ENCODE data around the gene SGO2.
"Not testable (repeated sequence)": the region's sequence is repeated elsewhere in the genome, so short reads cannot be mapped to it uniquely, and the experiment has no call there.

The SGO2 gene

GRCh38 chr2:200523158-200523557 is 2.8 kb upstream of the SGO2 start:
- DNase-seq: no peak

GRCh38 chr2:200523604-200524003 is 2.4 kb upstream of the SGO2 start:
- no peak for DNase-seq

GRCh38 chr2:200525066-200525465 is 941 bp upstream of the SGO2 start:
- DNase-seq: no peak

- DNase-seq: no peak
Observed at GRCh38 chr2:200525551-200525881, 491 bp upstream of the SGO2 start.

GRCh38 chr2:200528228-200528627 is 2.2 kb downstream of the SGO2 start:
- no peak for DNase-seq

- no peak for DNase-seq
Observed at GRCh38 chr2:200533754-200534153, 7.7 kb downstream of the SGO2 start.

- DNase-seq: no peak
Observed at GRCh38 chr2:200534572-200534971, 8.6 kb downstream of the SGO2 start.

GRCh38 chr2:200538139-200538538 is 12.1 kb downstream of the SGO2 start:
- no peak for DNase-seq

- DNase-seq: no peak
Observed at GRCh38 chr2:200540793-200541192, 14.8 kb downstream of the SGO2 start.

- DNase-seq: not testable (repeated sequence)
Observed at GRCh38 chr2:200566596-200566995, 40.6 kb downstream of the SGO2 start.

GRCh38 chr2:200567932-200568331 is 41.9 kb downstream of the SGO2 start:
- no peak for DNase-seq

GRCh38 chr2:200575957-200576356 is 50.0 kb downstream of the SGO2 start:
- no peak for DNase-seq

GRCh38 chr2:200577027-200577426 is 51.0 kb downstream of the SGO2 start:
- DNase-seq: no peak

- no peak for DNase-seq
Observed at GRCh38 chr2:200578778-200579177, 52.8 kb downstream of the SGO2 start.

- DNase-seq: no peak
Observed at GRCh38 chr2:200584639-200585038, 58.6 kb downstream of the SGO2 start.

- DNase-seq: no peak
Observed at GRCh38 chr2:200585340-200585729, 59.3 kb downstream of the SGO2 start.

GRCh38 chr2:200585730-200586643 is 60.0 kb downstream of the SGO2 start, which contains the start of gene AOX1:
Gene AOX1 (plus strand): TSS chr2:200586014. CDS start chr2:200586109, 95 bp downstream.
- DNase-seq: peak; percentile 18

- no peak for DNase-seq
Observed at GRCh38 chr2:200586644-200586975, 60.6 kb downstream of the SGO2 start.

- no peak for DNase-seq
Observed at GRCh38 chr2:200587007-200587616, 61.1 kb downstream of the SGO2 start.

GRCh38 chr2:200588076-200588678 is 62.2 kb downstream of the SGO2 start:
- DNase-seq: no peak

GRCh38 chr2:200590090-200590489 is 64.1 kb downstream of the SGO2 start:
- no peak for DNase-seq

GRCh38 chr2:200591308-200591707 is 65.3 kb downstream of the SGO2 start:
- DNase-seq: no peak

- DNase-seq: no peak
Observed at GRCh38 chr2:200592406-200593075, 66.5 kb downstream of the SGO2 start.

- no peak for DNase-seq
Observed at GRCh38 chr2:200593905-200594304, 67.9 kb downstream of the SGO2 start.

Measured in stimulated activated CD4-positive, alpha-beta T cell treated with anti-CD3 and anti-CD28 coated beads, Interleukin-12 subunit alpha, Interleukin-12 subunit beta, amount 100 ng/mL, for 4 hours (primary cell).